ENCODE data around the gene ZRANB3.

GRCh38 chr2:135182601-135183000 lies 348.4 kb downstream of the ZRANB3 start:
- no peak for TF ChIP-seq POLR2AphosphoS5 (IDR thresholded peaks at IDR 0.05)
- TF ChIP-seq, protein P1, sequence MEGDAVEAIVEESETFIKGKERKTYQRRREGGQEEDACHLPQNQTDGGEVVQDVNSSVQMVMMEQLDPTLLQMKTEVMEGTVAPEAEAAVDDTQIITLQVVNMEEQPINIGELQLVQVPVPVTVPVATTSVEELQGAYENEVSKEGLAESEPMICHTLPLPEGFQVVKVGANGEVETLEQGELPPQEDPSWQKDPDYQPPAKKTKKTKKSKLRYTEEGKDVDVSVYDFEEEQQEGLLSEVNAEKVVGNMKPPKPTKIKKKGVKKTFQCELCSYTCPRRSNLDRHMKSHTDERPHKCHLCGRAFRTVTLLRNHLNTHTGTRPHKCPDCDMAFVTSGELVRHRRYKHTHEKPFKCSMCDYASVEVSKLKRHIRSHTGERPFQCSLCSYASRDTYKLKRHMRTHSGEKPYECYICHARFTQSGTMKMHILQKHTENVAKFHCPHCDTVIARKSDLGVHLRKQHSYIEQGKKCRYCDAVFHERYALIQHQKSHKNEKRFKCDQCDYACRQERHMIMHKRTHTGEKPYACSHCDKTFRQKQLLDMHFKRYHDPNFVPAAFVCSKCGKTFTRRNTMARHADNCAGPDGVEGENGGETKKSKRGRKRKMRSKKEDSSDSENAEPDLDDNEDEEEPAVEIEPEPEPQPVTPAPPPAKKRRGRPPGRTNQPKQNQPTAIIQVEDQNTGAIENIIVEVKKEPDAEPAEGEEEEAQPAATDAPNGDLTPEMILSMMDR (IDR thresholded peaks at IDR 0.05) = no peak
